HUES64 (cell line): Measurements from ENCODE around the gene GATA6.
"Not testable (repeated sequence)": the region's sequence is repeated elsewhere in the genome, so short reads cannot be mapped to it uniquely, and the experiment has no call there.

Experiments
- H3K27ac ChIP-seq: 2 replicates; pipeline ENCODE4 v1.7.0; 2013; ENCODE audit warnings: low read depth, low read length, inconsistent platforms
- H3K27me3 ChIP-seq: 2 replicates; pipeline ENCODE4 v1.6.1; 2013; ENCODE audit warnings: mild to moderate bottlenecking, low read length; ENCODE audit not compliant: insufficient read depth
- H3K36me3 ChIP-seq: 2 replicates; pipeline ENCODE4 v1.6.1; 2013; ENCODE audit warnings: mild to moderate bottlenecking, low read length; ENCODE audit not compliant: insufficient read depth
- H3K4me1 ChIP-seq: 2 replicates; pipeline ENCODE4 v1.6.1; 2013; ENCODE audit warnings: mild to moderate bottlenecking, low read length, moderate library complexity; ENCODE audit not compliant: insufficient read depth
- H3K4me3 ChIP-seq: 2 replicates; pipeline ENCODE4 v1.5.1; 2013; ENCODE audit warnings: mild to moderate bottlenecking, low read length, moderate library complexity
- H3K9ac ChIP-seq: 2 replicates; pipeline ENCODE4 v1.6.1; 2013; ENCODE audit warnings: mild to moderate bottlenecking, low read depth, low read length
- H3K9me3 ChIP-seq: 2 replicates; pipeline ENCODE4 v1.6.1; 2013; ENCODE audit warnings: low read depth, low read length; ENCODE audit not compliant: insufficient read depth
- whole genome bisulfite sequencing: fragments of 150-250, 120-280 bp; methylation state at CpG from one replicate; pipeline ENCODE4 v1.1.7; 2013; ENCODE audit warnings: missing lambda C conversion rate; 5-methylcytosine and 5-hydroxymethylcytosine counted together

Gene GATA6

DNA sequence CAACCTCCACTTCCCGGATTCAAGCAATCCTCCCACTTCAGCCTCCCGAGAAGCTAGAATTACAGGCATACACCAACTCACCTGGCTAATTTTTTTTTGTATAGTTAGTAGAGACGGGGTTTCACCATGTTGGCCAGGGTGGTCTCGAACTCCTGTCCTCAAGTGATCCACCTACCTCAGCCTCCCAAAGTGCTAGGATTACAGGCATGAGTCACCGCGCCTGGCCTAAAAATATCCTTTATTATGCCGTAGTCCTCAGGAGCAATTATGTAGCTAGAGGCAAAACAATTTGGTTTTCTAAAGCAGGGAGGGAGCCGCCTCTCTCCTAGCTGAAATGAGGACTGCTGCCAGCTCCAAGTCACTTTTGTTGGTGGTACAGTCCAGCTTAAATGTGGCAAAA, 15.2 kb downstream of the GATA6 start:
- 91% methylated on average over 8 of the region's 8 CpGs for WGBS
- H3K4me1 ChIP-seq, H3K36me3 ChIP-seq: not testable (repeated sequence)

DNA sequence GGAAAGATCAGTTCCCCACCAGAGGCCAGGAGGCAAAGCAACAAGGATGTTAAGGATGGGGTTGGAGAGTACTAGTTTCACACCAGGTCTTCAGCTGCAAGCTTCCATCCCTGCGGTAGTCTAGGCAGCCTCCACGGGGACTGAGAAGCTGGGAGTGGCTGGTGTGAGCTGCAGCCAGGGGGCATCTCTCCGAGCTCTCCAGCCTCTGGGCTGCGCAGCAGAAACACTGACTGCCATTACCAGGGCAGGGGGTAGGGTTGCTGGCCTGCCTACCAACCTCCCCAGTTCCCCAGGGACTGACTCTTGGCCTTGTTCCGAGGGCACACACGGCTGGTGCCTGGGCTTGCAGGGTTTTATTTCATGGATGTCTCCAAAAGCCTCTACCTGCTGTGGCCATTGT, 15.9 kb downstream of the GATA6 start:
- Histone ChIP-seq H3K27me3 (peaks cover 33% of the 10 kb centered on the region), H3K27ac (no peak overlapping the region), H3K4me3 (no peak overlapping the region), H3K4me1 (no peaks in the 10 kb centered on the region), H3K9ac (no peak overlapping the region), H3K9me3 (no peaks in the 10 kb centered on the region), H3K36me3 (no peaks in the 10 kb centered on the region)
- 80% methylated on average over 6 of the region's 6 CpGs for WGBS

More for the DNA sequence above, 15.2 kb downstream of the GATA6 start:
- not testable (repeated sequence) for H3K9ac ChIP-seq, H3K4me3 ChIP-seq, H3K9me3 ChIP-seq, H3K27ac ChIP-seq
- H3K27me3 ChIP-seq, result peaks cover 40% of the 10 kb centered on the region

DNA sequence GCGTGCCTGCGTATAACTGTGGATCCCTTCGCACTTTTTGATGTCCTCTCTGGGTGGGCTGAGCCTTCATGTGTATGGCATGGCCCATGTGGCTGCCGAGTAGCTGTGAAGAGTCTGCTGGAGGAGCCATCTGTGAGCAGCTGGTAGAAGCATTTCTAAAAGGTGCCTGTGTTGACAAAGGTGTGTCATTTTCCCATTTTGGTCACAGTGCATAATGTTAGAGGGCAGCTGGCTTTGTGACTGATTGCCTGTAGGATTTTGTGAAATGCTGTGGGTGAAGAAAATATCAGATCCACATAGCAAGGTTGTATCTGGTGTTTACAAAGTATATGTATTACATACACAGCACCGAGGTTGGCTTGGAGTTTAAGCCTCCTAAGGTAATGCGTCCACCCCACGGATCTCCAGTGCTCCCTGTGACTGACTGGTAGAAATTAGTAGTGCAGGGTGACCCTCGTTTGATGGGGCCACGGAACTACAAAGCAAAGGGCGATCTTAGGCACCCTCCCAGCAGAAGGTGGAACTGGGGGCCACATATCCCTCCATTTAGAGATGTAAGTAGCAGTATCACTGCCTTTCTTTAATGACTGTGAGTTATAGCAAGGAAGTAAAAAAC, 16.5 kb downstream of the GATA6 start:
- no peak overlapping the region for H3K4me3 ChIP-seq
- H3K4me1 ChIP-seq, result no peaks in the 10 kb centered on the region
- H3K36me3 ChIP-seq, result no peaks in the 10 kb centered on the region
- no peak overlapping the region for H3K9ac ChIP-seq
- peaks cover 27% of the 10 kb centered on the region for H3K27me3 ChIP-seq
- H3K27ac ChIP-seq, result no peak overlapping the region
- WGBS, result 93% methylated on average over 10 of the region's 10 CpGs
- H3K9me3 ChIP-seq, result no peaks in the 10 kb centered on the region

DNA sequence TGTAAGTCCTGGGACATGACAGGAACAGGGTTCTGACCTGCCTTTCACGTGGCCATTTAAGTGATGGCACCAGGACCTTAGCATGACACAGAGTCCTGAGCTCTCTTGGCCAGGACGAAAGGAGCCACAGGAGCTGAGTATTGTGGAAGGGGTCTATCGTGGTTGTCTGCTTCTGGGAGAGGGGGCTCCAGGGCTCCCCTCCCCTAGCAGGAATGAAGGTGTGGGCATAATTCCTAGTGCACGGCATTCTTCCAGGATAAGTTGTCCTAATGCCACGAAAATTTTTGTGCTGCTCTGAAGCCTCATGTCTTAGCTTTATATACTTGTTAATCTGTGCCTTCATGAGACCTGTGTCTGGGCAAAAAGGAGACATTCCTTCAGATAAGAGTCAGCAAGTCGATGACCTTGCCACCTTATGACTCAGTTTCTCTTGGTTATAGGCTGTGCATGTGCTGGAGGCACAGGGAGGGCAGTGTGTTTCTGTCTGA, 17.1 kb downstream of the GATA6 start:
- no peaks in the 10 kb centered on the region for H3K9me3 ChIP-seq
- H3K9ac ChIP-seq, result no peak overlapping the region
- H3K4me3 ChIP-seq, result no peak overlapping the region
- no peaks in the 10 kb centered on the region for H3K4me1 ChIP-seq
- H3K27me3 ChIP-seq, result peaks cover 20% of the 10 kb centered on the region
- H3K27ac ChIP-seq, result no peak overlapping the region
- 90% methylated on average over 6 of the region's 6 CpGs for WGBS
- H3K36me3 ChIP-seq, result no peaks in the 10 kb centered on the region

DNA sequence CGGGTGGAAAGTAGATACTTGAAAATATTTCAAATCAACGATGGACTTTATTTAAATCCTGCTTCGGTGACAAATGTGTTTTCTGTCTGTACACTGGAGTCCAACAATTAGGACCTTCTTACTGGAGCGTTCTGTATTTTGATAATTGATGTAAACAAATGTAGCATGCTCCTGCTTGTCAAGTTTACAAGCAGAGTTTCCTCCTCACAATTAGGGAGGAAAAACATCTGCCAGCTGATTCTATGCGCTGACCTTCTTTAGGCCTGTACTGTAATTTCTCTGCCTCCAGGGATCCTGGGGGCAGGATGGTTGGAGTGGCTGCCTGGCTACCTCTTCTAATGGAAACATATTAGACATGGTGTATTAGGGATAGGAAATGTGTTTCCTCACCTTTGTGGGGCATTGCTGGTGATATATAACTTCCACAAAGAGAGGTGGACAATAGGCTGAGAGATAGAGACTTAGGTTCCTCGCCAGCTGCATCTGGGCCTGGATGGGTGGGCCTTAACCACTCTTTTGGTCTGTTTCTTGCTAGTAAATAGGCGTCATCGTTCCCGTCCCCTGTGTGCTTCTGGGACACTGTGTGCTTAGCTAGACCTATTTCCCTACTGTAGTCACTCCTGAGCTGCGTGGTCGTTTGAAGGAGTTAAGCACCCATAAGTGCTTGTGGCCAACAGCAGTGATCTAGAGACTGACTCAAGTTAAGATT, 19.3 kb downstream of the GATA6 start:
- WGBS, result 94% methylated on average over 11 of the region's 11 CpGs

DNA sequence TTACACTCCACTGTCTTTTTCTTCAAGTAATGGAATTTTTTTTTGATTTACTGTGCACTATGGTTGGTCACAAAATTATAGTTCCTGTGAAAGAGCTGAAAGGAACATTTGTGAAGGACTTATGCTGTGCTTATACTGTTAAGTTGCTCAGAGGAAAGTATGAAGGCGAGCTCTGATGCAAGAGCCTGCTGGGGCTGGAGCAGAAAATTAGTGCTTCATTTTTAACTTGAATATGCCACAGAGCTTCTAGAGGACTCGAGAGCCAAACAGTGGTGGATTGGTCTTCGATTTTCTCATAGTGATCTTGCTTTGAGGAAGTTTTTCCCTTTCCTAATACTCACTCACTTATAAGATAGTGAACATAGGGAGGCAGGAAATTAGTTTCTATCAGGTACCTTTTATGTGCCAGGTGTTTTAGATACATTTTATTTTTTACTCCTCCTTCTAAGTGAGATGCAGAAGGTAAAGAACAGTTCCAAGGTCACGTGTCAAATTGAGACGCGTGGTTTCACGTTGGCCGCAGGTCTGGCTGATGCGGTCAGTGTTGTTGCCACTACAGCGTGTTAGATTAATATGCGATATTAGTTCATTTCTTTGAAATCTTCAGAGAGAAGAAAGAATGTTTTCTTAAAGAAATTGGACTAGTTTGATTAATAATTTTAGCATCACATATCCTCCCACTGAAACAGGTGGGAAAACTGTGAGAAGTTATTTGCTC, 20.2 kb downstream of the GATA6 start:
- no peaks in the 10 kb centered on the region; the same call in 1 of the 2 replicates for H3K27me3 ChIP-seq
- no peak overlapping the region for H3K27ac ChIP-seq
- H3K4me1 ChIP-seq, result peaks cover 12% of the 10 kb centered on the region
- H3K36me3 ChIP-seq, result no peaks in the 10 kb centered on the region
- 96% methylated on average over 10 of the region's 11 CpGs for WGBS
- no peak overlapping the region for H3K9ac ChIP-seq
- no peak overlapping the region for H3K4me3 ChIP-seq
- no peaks in the 10 kb centered on the region for H3K9me3 ChIP-seq

More for the DNA sequence above, 19.3 kb downstream of the GATA6 start:
- Histone ChIP-seq H3K27me3 (peaks cover 2% of the 10 kb centered on the region), H3K36me3 (no peaks in the 10 kb centered on the region), H3K27ac (no peak overlapping the region), H3K9ac (no peak overlapping the region), H3K4me3 (no peak overlapping the region), H3K4me1 (peaks cover 7% of the 10 kb centered on the region; the same call in 1 of the 2 replicates), H3K9me3 (no peaks in the 10 kb centered on the region)

DNA sequence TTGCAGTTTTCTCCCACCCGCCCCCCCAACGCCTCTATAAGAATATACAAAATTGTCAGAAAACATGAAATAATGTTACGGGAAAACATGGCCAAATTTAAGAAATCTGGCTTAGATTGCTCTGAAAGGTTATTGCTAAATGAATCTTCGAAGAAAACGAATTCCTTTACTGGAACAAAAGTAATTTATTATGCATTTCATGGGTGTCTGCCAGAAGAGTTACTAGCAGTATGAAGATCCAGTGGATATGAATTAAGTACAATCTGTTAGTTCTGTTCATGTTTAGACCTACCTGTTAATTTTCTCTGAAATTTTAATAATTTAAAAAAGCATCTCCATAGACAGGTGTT, 21.9 kb downstream of the GATA6 start:
- Histone ChIP-seq H3K9ac (no peak overlapping the region), H3K27me3 (no peaks in the 10 kb centered on the region; the same call in 1 of the 2 replicates), H3K4me1 (peaks cover 12% of the 10 kb centered on the region), H3K36me3 (no peaks in the 10 kb centered on the region), H3K4me3 (no peak overlapping the region), H3K27ac (no peak overlapping the region), H3K9me3 (no peaks in the 10 kb centered on the region)
- 93% methylated on average over 3 of the region's 5 CpGs for WGBS

DNA sequence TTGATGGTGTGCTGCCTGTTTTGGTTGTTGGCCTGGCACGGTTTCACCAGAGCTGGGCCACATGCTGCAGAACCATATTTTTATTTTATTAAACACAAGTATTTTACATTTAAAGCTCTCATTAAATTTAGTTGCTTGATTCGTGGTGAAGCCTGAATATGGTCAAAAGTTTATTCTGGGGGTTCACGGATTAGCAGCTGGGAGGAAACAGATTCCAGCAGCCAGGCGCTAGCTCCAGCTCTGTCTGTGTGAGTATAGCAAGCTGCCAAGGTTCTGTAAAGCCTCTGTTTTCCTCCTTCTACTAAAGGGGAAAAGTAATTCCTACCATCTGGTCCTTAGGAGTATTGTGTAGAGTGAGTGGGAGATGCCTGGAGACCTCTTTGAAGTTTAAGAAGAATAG, 22.5 kb downstream of the GATA6 start:
- H3K36me3 ChIP-seq, result no peaks in the 10 kb centered on the region

DNA sequence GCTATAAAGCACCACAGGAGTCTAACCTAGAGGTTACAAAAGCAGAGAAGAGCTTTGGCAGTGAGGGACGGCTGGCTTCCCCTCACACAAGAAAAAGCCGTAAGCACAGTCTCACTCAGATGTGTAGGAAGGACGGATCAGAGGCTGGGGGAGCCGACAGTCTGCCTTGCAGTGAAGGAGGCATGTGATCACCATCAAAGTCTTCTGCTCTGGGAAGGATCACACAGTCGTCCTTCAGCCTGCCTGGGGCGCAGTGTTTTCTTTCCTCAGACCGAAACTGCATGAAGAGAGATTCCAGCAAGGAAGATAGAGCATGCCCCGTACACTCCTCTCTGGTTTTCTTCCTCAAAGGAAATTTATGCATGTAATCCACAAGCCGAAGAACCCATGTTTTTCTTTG, 24.1 kb downstream of the GATA6 start:
- Histone ChIP-seq H3K9me3 (no peaks in the 10 kb centered on the region), H3K4me3 (no peak overlapping the region), H3K4me1 (peaks cover 12% of the 10 kb centered on the region), H3K9ac (no peak overlapping the region), H3K27me3 (no peaks in the 10 kb centered on the region; the same call in none of the 2 replicates), H3K36me3 (no peaks in the 10 kb centered on the region), H3K27ac (no peak overlapping the region; the same call in 1 of the 2 replicates)
- 66% methylated on average over 9 of the region's 9 CpGs for WGBS

More for the DNA sequence above, 22.5 kb downstream of the GATA6 start:
- Histone ChIP-seq H3K4me1 (peaks cover 12% of the 10 kb centered on the region), H3K27ac (no peak overlapping the region), H3K9ac (no peak overlapping the region), H3K9me3 (no peaks in the 10 kb centered on the region), H3K4me3 (no peak overlapping the region), H3K27me3 (no peaks in the 10 kb centered on the region; the same call in 1 of the 2 replicates)
- 86% methylated on average over 4 of the region's 4 CpGs for WGBS

DNA sequence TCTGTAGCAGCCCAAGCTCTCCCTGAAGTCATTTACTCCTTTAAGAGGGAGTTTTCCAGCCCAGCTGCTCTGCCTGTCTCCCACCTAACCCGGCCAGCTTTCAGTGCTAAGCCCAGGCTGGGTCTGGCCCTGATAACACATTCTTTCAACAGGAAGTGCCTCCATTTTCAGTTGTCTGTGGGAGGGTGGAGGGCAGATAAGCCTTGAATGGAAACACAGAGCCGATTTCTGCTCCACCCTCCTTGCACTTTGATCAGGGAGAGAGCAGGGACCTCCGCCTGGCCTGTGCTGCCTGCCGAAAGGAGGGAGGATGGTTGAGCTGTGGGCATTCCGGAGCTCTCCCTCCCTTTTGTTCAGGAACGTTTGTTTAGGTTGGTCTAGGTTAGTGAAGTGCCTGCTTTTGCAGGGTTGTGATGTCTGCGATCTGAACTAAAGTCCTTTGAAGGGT, 24.8 kb downstream of the GATA6 start:
- Histone ChIP-seq H3K4me3 (no peak overlapping the region), H3K9me3 (no peaks in the 10 kb centered on the region), H3K4me1 (peaks cover 12% of the 10 kb centered on the region), H3K27me3 (no peaks in the 10 kb centered on the region; the same call in none of the 2 replicates), H3K27ac (no peak overlapping the region), H3K9ac (no peak overlapping the region), H3K36me3 (no peaks in the 10 kb centered on the region)
- WGBS, result 44% methylated on average over 7 of the region's 7 CpGs

DNA sequence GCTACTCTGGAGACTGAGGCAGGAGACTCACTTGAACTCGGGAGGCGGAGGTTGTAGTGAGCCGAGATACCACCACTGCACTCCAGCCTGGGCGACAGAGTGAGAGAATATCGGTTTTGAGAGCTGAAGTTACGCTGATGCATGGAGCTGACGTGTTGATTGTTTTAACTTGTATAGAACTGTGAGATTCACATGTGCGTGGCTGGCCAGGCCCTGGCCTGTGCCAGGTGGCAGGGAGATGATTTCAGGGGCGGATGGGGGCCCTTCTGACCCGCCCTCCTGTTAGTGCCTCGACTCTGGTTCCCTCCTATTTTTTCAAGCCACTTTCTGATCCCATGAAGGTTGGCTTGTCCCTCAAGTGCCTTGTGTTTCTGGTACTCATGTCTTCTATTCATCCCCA, 25.7 kb downstream of the GATA6 start:
- H3K9me3 ChIP-seq, result no peaks in the 10 kb centered on the region
- H3K4me1 ChIP-seq, result peaks cover 12% of the 10 kb centered on the region
- no peak overlapping the region for H3K4me3 ChIP-seq
- no peaks in the 10 kb centered on the region for H3K36me3 ChIP-seq
- H3K27ac ChIP-seq, result no peak overlapping the region
- H3K27me3 ChIP-seq, result peaks cover 3% of the 10 kb centered on the region
- no peak overlapping the region for H3K9ac ChIP-seq
- WGBS, result 94% methylated on average over 11 of the region's 11 CpGs
